Fibroblast of villous mesenchyme (primary cell): ENCODE data around the gene CCN5. TPM values are rescaled to one million over a fixed set of nuclear protein-coding genes. Genes with fewer than 3 reads are reported as not detected.
A peak's percentile ranks its signal among the peaks of the same experiment; 100 is the strongest.

Experiments
- DNase-seq: peaks from one replicate; pipeline ENCODE4 v3.0.0-alpha.2; 2010; ENCODE audit warnings: low read depth
- H3K4me3 ChIP-seq: 2 replicates; pipeline ENCODE4 v1.5.1; 2011; ENCODE audit warnings: low read depth, mild to moderate bottlenecking, low read length
- total RNA-seq: library from RNA; depleted of rRNA; stranded (reverse); fragments of >200 nt; gene quantifications from 2 replicates; pipeline ENCODE4 v1.2.3, GENCODE V29; 2012
- TF ChIP-seq, protein P1 (sequence below): IDR thresholded peaks from 2 replicates; pipeline ENCODE4 v1.5.1; 2012; ENCODE audit warnings: low read depth, mild to moderate bottlenecking, low read length; ENCODE audit not compliant: insufficient read depth

The CCN5 gene
- total RNA-seq, 1 donor = 1.7 TPM

DNA sequence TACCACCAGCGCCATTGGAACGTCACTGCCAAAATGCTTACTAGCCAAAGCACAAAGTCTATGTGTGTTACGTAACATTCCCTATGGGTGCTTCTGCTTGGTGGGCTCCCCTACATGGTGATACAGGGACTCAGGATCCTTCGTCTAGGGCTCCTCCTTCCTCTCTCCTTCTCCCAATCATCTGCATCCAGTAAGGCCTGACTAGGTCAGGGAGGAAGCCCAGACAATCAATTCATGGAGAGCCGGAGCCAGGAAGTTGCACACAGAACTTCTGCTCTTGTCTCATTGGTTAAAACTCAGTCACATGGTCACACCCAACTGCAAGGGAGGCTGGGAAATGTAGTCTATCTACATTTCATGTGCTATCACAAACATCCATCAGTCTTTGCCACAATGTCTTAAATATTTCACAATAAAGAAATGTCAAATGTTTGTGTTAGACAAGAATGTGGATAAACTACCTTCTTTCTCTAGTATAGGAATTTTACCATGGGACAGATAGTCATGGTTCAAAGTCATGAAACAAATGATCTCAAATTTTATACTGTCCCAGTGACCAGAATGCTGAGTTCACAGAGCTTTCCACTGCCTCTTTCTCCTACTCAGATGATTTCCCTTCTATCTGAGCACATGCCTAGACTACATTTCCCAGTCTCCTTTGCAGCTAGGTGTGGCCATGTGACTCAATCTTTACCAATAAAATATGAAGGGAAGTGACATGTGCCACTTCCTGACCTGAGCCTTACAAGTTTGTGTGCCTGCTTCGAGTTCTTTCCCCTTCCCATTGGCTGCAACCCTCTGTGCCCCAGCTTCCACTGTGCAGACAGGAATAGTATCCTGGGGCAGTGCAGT is 21.2 kb downstream of the CCN5 start:
- TF ChIP-seq, protein P1, sequence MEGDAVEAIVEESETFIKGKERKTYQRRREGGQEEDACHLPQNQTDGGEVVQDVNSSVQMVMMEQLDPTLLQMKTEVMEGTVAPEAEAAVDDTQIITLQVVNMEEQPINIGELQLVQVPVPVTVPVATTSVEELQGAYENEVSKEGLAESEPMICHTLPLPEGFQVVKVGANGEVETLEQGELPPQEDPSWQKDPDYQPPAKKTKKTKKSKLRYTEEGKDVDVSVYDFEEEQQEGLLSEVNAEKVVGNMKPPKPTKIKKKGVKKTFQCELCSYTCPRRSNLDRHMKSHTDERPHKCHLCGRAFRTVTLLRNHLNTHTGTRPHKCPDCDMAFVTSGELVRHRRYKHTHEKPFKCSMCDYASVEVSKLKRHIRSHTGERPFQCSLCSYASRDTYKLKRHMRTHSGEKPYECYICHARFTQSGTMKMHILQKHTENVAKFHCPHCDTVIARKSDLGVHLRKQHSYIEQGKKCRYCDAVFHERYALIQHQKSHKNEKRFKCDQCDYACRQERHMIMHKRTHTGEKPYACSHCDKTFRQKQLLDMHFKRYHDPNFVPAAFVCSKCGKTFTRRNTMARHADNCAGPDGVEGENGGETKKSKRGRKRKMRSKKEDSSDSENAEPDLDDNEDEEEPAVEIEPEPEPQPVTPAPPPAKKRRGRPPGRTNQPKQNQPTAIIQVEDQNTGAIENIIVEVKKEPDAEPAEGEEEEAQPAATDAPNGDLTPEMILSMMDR = no peak
- no peak overlapping the region for H3K4me3 ChIP-seq
- DNase-seq = peak; percentile 91

DNA sequence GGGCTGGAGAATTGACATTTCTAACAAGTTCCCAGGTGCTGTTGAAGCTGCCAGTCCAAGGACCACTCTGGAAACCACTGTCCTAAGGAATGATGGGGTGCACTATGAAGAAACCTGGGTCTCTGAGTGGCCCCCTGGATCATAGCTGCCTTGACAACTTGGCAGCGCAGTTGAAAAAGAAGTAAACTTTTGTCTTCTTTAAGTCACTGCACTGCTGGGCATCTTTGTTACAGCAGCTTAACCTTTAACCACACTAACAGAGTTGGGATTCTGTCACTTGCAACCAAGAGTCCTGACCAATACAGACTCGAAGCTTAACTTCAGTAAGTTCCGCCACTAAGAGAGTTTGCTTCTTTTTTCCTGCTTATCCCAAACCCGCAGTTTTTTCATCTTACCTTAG is 21.9 kb downstream of the CCN5 start:
- DNase-seq = no peak
- no peak overlapping the region for H3K4me3 ChIP-seq
- TF ChIP-seq, protein P1 = no peak

DNA sequence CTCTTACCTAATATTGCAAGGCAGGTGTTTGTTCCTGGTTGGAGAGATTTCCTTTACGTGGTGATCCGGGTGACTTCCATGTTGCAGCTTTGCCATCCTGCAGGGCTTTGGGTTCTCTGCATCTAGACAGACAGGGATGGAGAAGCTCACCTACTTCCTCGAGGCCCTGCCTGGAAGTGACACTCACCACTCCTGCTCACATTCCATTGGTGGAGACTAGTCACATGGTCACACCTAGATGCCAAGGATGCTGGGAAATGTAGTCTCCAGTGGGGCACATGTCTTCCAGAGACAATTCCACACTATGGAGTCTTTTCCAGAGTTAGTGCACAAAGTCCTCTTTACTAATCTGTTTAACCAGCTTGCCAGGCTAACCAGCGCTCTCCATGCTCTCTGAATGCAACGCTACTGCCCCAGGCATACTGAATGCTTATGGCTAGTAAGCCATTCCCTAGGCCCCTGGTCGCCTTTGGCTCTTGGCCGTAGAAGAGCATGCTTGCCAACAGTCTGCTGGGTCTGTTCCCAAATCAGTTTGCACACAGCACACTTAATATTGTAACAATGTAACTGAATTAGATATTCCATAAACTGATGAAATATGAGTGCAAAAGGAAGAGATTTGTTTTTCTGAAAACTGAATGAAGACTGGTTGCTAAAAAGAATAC is 23.8 kb downstream of the CCN5 start:
- no peak overlapping the region for H3K4me3 ChIP-seq

DNA sequence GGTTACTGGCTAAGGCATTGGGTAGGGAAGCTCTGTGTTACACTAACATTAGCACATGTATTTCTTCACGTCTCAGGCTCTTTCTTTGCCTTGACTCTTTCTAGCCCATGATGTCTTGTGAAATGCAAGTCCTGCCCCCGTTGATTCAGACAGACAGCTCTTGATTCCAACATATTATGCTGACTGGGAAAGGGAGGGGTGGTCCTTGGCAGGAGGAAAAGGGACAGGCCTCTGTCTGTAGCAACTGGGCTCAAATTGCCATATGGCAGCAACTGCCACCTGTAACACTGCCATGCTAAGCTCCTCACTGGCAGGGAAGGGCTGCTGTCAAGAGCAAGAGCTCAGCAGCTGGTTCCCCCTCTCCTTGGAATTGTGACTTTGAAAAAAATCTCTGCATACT is 24.8 kb downstream of the CCN5 start:
- H3K4me3 ChIP-seq = no peak overlapping the region
- DNase-seq = no peak
- TF ChIP-seq, protein P1 = no peak

More for the DNA sequence above, 23.8 kb downstream of the CCN5 start:
- TF ChIP-seq, protein P1 = no peak
- peak; percentile 65 for DNase-seq

DNA sequence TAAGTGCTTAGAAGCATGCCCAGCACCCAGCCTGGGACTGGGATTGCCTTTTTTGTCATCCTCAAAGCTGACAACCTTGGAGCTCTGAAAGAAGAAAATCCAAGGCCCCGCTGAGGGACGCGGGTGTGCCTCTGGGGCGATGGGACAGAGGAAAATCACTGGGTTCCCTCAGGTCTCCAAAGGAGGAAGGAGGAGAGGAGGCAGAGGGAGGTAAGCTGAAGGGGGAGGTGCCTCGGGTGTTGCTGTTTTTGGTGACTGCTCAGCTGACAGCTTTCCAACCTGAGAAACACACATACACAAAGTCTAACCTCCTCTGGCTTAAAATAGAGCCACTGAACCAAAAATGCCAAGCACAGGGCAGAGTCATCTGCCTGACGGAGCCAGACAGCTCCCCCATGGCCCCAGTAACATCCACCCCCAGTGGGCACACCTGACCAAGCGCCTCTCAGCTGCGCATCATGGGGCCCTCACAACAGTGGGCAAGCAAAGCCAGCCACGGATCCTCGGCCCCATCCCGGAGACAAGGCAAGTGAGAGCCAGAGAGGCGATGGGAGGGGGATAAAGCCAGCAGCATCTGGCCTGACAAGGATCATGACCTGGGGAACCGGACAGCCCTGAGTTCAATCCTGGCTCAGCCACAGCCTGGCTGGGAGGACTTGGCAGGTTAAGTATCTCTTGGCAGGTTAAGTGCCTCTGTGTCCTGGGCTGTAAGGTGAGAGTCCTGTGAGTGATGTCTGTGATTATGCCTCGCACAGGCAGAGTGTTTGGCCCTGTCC is 27.3 kb downstream of the CCN5 start:
- TF ChIP-seq, protein P1 = no peak
- no peak for DNase-seq
- no peak overlapping the region for H3K4me3 ChIP-seq

DNA sequence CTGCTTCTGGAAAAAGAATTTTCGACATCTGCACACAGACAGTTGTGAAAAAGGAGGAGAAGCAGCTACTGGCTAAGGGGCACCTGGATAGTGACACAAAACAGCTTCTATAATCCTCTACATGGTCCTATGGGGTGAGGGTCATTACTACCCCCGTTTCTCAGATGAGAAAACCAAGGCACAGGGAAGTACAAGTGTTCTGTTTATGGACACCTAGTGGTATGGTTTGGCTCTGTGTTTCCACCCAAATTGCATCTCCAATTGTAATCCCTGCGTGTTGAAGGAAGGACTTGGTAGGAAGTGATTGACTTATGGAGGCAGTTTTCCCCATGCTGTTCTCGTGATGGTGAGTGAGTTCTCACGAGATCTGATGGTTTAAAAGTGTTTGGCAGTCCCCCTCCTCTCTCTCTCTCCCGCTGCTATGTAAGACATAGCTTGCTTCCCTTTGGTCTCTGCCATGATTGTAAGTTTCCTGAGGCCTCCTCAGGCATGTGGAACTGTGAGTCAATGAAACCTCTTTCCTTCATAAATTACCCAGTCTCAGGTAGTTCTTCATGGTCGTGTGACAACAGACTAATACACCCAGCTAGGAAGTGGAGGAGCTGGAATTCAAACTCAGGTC is 28.0 kb downstream of the CCN5 start:
- no peak overlapping the region for H3K4me3 ChIP-seq
- no peak for DNase-seq
- TF ChIP-seq, protein P1 = no peak
